HTERT RPE-1 (cell line): ENCODE data around the gene DPY19L2.
"Not testable (repeated sequence)": the region's sequence is repeated elsewhere in the genome, so short reads cannot be mapped to it uniquely, and the experiment has no call there.

Experiments used
- in situ Hi-C: fragments of 300-500 bp; cut with MboI; formaldehyde crosslinking; loops from 4 replicates; pipeline ENCODE4 v1.14.3; 2020; ENCODE audit warnings: low sequenced_read_pairs

Gene DPY19L2

DNA sequence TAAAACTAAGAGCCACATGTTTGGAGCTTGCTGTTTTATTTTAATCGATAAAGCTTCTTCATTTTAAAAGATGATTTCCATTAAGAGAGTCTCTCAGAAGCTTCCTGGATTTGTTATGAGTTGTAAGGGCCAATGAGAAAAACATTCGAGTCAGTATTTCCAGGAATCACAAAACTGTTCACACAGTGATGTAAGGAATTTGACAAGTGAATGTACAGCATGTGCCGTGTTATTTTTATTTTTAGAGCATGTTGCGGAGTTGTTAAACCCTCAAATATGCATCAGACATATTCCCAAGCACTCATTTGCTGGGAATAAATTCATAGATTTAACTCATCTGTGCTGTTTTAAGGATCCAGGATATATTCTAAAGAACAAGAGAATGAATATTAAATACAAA, 129.6 kb downstream of the DPY19L2 start:
- in situ Hi-C loops: not testable (repeated sequence)

DNA sequence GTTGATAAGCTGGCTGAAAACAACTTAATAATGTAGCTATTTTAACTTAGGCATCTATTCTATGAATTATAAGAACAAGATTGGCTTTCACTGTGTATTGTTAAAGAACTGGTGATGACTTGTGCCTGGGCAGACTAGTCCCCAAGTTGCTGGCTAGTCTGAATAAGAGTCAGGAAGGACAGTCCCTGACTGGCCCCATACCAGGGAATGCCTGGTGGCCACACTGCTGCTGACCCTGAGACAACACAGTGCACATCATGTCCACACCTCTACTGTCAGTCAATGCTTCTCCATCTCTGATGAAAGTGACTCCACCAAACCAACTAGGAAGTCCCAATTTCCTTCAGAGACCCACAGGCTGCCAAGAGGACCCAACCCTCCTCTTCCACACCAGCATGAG, 130.5 kb downstream of the DPY19L2 start:
- in situ Hi-C loops: not testable (repeated sequence)

DNA sequence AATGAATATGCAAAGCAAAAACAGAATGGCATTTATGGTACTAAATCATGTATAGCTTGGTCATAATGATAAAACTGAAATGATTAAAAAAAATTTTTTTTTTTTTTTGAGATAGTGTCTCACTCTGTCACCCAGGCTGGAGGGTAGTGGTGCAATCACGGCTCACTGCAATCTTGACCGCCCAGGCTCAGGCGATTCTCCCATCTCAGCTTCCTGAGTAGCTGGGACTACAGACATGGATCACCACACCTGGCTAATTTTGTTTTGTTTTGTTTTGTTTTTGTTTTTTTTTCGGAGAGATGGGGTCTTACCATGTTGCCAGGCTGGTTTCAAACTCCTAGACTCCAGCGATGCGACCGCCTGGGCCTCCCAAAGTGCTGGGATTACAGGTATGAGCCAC, 138.7 kb downstream of the DPY19L2 start:
- in situ Hi-C loops: not testable (repeated sequence)

DNA sequence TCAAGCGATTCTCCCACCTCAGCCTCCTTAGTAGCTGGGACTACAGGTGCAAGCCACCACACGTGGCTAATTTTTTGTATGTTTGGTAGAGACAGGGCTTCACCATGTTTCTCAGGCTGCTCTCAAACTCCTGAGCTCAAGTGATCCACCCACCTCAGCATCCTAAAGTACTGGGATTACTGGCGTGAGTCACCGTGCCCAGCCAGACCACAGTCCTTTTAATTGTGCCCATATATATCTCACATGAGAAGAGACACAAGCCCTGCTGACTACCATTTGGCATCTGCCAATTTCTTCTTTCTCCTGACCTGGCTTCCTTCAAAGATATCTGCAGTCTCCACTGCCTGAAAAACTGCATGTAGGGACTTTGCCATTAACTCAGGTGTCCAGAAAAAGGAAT, 142.5 kb downstream of the DPY19L2 start:
- in situ Hi-C loops: no loop called here

DNA sequence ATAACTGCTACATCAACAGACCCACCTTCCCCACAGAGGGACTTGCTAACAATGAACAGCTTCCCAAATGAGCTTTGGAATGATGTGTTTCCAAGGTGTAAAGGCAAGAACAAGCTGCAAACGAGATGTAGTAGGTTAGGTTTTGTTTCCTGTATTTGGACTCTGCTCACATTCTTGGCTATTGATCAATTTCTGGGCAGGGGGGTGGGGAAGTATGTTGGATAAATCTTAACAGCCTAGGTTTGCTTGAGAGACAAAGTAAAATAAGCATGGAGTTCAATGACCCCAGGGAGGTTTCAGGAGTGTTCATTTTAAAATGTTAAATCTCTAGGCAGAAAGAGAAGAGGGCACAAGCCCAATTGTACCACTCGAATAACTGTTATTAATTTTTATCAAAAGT, 146.6 kb downstream of the DPY19L2 start:
- in situ Hi-C loops: no loop called here
